ENCODE data around the gene MAS1. TPM values are rescaled to one million over a fixed set of nuclear protein-coding genes. Genes with fewer than 3 reads are reported as not detected.

The MAS1 gene
- total RNA-seq, 1 donor from 2014 or later = not detected

DNA sequence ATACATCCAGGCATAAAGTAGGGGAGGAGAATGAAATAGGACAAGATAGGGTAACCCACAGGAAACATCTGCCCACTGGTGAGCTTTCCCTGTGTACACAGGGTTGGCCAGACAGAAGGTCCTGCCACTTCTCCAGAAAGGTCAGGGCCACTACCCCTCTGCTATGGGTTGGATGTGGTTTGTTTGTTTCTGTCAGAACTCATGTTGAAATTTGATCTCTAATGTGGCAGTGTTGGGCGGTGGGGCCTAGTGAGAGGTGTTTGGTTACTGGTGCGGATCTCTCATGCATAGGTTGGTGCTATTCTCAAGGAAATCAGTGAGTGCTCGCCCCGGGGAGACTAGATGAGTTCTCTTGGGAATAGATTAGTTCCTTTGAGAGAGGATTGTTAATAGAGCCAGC lies 15.6 kb upstream of the MAS1 start:
- Mint-ChIP-seq H3K27me3 (peaks cover 1% of the 10 kb centered on the region), H3K4me3 (no peak overlapping the region), H3K27ac (no peak overlapping the region), H3K36me3 (ENCODE audit: low read depth) (no peaks in the 10 kb centered on the region), H3K9me3 (no peaks in the 10 kb centered on the region), H3K4me1 (peaks cover 12% of the 10 kb centered on the region)
- ChIA-PET POLR2A (no interaction called here), CTCF (no interaction called here)
- TF ChIP-seq, protein P1, sequence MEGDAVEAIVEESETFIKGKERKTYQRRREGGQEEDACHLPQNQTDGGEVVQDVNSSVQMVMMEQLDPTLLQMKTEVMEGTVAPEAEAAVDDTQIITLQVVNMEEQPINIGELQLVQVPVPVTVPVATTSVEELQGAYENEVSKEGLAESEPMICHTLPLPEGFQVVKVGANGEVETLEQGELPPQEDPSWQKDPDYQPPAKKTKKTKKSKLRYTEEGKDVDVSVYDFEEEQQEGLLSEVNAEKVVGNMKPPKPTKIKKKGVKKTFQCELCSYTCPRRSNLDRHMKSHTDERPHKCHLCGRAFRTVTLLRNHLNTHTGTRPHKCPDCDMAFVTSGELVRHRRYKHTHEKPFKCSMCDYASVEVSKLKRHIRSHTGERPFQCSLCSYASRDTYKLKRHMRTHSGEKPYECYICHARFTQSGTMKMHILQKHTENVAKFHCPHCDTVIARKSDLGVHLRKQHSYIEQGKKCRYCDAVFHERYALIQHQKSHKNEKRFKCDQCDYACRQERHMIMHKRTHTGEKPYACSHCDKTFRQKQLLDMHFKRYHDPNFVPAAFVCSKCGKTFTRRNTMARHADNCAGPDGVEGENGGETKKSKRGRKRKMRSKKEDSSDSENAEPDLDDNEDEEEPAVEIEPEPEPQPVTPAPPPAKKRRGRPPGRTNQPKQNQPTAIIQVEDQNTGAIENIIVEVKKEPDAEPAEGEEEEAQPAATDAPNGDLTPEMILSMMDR (IDR thresholded peaks at IDR 0.05) = no peak
- DNase-seq = no peak
- intact Hi-C loops (cut with micrococcal nuclease) = no loop called here
- no peak for ATAC-seq (ENCODE audit: low read depth)

DNA sequence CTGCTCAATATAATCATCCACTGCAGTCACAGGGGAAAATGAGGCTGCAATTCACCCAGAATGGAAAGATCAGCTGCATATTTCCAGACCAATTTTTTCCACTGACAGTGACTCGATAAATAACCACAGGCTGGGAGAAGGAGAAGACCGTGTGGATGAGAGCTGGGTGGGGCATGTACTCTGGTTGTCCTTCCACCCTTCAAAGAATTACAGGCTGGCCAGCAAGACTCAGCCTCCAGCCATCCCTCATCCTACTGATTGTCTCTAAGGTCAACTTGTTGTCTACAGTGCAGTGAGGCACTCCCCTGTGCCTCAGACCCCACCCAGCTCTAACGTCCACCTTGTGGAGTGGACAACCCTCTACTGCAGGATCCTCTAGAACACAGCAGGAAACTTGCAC lies 14.5 kb upstream of the MAS1 start:
- POLR2A ChIA-PET = no interaction called here
- no peak overlapping the region for H3K4me3 Mint-ChIP-seq
- no peak for DNase-seq
- H3K4me1 Mint-ChIP-seq = peaks cover 12% of the 10 kb centered on the region
- H3K36me3 Mint-ChIP-seq (ENCODE audit: low read depth) = no peaks in the 10 kb centered on the region
- peaks cover 1% of the 10 kb centered on the region for H3K27me3 Mint-ChIP-seq
- H3K27ac Mint-ChIP-seq = no peak overlapping the region
- intact Hi-C loops (cut with micrococcal nuclease) = no loop called here
- CTCF ChIA-PET = no interaction called here
- TF ChIP-seq, protein P1 (IDR thresholded peaks at IDR 0.05) = no peak
- H3K9me3 Mint-ChIP-seq = no peaks in the 10 kb centered on the region
- no peak for ATAC-seq (ENCODE audit: low read depth)

DNA sequence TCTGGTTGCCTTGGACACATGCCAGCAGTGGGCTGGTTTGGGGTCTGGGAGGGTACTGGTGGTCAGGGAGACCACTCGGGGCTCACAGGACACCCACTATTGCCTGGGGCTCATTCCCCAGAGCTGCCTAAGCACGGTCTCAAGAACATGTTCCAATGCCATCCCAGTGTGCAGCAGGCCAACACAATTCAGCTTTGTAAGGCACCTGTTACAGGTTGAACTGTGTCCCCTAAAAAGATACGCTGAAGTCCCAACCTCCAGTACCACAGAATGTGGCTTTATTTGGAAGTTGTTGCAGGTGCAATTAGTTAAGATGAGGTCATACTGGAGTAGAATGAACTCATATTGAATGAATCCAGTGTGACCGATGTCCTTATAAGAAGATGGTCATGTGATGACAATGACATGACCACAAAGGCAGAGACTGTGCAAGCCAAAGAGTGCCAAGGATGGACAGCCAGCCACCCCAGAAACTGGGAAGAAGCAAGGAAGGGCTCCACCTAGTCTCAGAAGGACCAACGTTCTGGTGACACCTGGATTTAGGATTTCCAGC lies 13.5 kb upstream of the MAS1 start:
- DNase-seq (no peak), ATAC-seq (ENCODE audit: low read depth) (no peak)
- ChIA-PET POLR2A (no interaction called here), CTCF (no interaction called here)
- TF ChIP-seq, protein P1 (IDR thresholded peaks at IDR 0.05) = no peak
- Mint-ChIP-seq H3K36me3 (ENCODE audit: low read depth) (no peaks in the 10 kb centered on the region), H3K4me3 (no peak overlapping the region), H3K4me1 (peaks cover 12% of the 10 kb centered on the region), H3K27ac (no peak overlapping the region), H3K27me3 (peaks cover 1% of the 10 kb centered on the region), H3K9me3 (no peaks in the 10 kb centered on the region)
- intact Hi-C loops (cut with micrococcal nuclease) = no loop called here

DNA sequence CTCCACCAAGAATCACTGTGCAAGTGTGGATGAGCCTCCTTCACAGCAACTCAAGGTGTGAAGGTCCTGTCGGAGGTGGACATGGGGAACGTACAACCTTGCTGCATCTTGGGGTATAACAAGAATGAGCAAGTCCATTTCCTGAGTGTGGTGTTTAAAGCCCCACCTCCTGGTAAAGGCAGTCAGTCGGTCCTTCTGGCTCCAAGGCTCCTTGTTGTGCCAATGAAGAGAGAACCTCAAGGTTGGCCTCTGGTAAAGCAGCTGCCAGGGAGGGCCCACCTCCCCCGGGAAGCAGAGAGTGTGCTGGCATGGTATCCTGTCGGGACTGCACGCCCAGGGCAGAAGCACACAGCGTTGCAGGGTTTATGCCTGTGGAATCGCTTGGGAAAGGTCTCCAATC lies 12.4 kb upstream of the MAS1 start:
- H3K27me3 Mint-ChIP-seq = peaks cover 5% of the 10 kb centered on the region
- POLR2A ChIA-PET = interaction anchor here (0.6 kb wide), 1 partner anchor 1125 kb away, joined by 6 read pairs; no protein-coding TSS in a partner anchor
- TF ChIP-seq, protein P1 (IDR thresholded peaks at IDR 0.05) = no peak
- CTCF ChIA-PET = no interaction called here
- peaks cover 12% of the 10 kb centered on the region for H3K4me1 Mint-ChIP-seq
- ATAC-seq (ENCODE audit: low read depth) = no peak
- DNase-seq = no peak
- H3K36me3 Mint-ChIP-seq (ENCODE audit: low read depth) = no peaks in the 10 kb centered on the region
- H3K4me3 Mint-ChIP-seq = no peak overlapping the region
- no peaks in the 10 kb centered on the region for H3K9me3 Mint-ChIP-seq
- intact Hi-C loops (cut with micrococcal nuclease) = no loop called here
- no peak overlapping the region for H3K27ac Mint-ChIP-seq

DNA sequence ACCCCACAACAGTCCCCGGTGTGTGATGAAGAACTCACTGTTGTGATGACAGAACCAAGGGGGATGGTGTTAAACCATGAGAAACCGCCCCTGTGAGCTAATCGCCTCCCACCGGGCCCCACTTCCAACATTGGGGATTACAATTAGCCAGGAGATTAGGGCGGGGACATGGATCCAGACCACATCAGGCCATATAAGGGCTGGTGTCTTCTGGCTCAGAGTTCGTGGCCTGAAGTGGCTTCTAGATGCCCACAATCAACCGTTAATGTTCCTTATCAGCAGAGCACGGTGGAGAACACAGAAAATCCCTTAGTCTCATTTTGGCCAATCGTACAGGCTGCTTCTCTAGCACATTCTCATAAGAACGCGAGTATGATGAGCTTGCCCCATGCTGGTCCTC lies 10.9 kb upstream of the MAS1 start:
- Mint-ChIP-seq H3K36me3 (ENCODE audit: low read depth) (no peaks in the 10 kb centered on the region), H3K27ac (no peak overlapping the region), H3K27me3 (peaks cover 4% of the 10 kb centered on the region), H3K9me3 (no peaks in the 10 kb centered on the region), H3K4me3 (no peak overlapping the region), H3K4me1 (peaks cover 10% of the 10 kb centered on the region)
- ChIA-PET CTCF (no interaction called here), POLR2A (no interaction called here)
- TF ChIP-seq, protein P1 (IDR thresholded peaks at IDR 0.05) = no peak
- intact Hi-C loops (cut with micrococcal nuclease) = no loop called here
- ATAC-seq (ENCODE audit: low read depth) (no peak), DNase-seq (no peak)

Data from activated B cell treated with CpG ODN at 0.5 μM for 24 hours (primary cell).